WTC11 (cell line): Measurements from ENCODE around the gene BTBD9. TPM values are rescaled to one million over a fixed set of nuclear protein-coding genes. Genes with fewer than 3 reads are reported as not detected.

Source experiments
- ATAC-seq: fragments of 200-7000 bp; cut with Tn5 transposase; 2 replicates; pipeline ENCODE4 v1.10.0; 2021; ENCODE audit warnings: mild to moderate bottlenecking, moderate library complexity
- CTCF ChIA-PET: fragments of 300-600 bp; sonication (Branson Sonifier 250); formaldehyde crosslinking; loops from one replicate; lab custom pipeline; 2021; ENCODE audit warnings: antibody characterized with exemption; lab: Charles Lee
- POLR2A ChIA-PET: fragments of 350-600 bp; sonication (Branson Sonifier 250); formaldehyde crosslinking; loops from one replicate; lab custom pipeline; 2021; ENCODE audit warnings: antibody characterized with exemption; lab: Charles Lee
- DNase-seq: peaks from one replicate; pipeline ENCODE4 v3.0.0; 2021; ENCODE audit warnings: low spot score
- H3K27ac Mint-ChIP-seq: 2 replicates; pipeline ENCODE4 v1.8.0; 2021; ENCODE audit warnings: mixed read lengths
- H3K27me3 Mint-ChIP-seq: 2 replicates; pipeline ENCODE4 v1.8.0; 2021; ENCODE audit warnings: low read depth, mild to moderate bottlenecking, moderate library complexity, mixed read lengths
- H3K36me3 Mint-ChIP-seq: 2 replicates; pipeline ENCODE4 v1.8.0; 2021; ENCODE audit warnings: mixed read lengths
- H3K4me1 Mint-ChIP-seq: 2 replicates; pipeline ENCODE4 v1.8.0; 2022; ENCODE audit warnings: mixed read lengths
- H3K4me3 Mint-ChIP-seq: 2 replicates; pipeline ENCODE4 v1.8.0; 2021; ENCODE audit warnings: mild to moderate bottlenecking, moderate library complexity, mixed read lengths
- H3K9me3 Mint-ChIP-seq: 2 replicates; pipeline ENCODE4 v1.8.0; 2021; ENCODE audit warnings: mixed read lengths
- E2F4 ChIP-seq: sonication (generic); formaldehyde crosslinking; IDR thresholded peaks from 2 replicates; pipeline ENCODE4 v1.8.1; 2022; ENCODE audit warnings: low read depth, mild to moderate bottlenecking, moderate library complexity, missing genetic modification reagents, borderline replicate concordance
- E2F5 ChIP-seq: sonication (generic); formaldehyde crosslinking; IDR thresholded peaks from 2 replicates; pipeline ENCODE4 v1.8.1; 2022; ENCODE audit warnings: mild to moderate bottlenecking, moderate library complexity, missing genetic modification reagents
- FOXP1 ChIP-seq: sonication (generic); formaldehyde crosslinking; IDR thresholded peaks from 2 replicates; pipeline ENCODE4 v1.8.0; 2022; ENCODE audit warnings: missing genetic modification reagents, mild to moderate bottlenecking, moderate library complexity, borderline replicate concordance
- GABPB1 ChIP-seq: sonication (generic); formaldehyde crosslinking; IDR thresholded peaks from 2 replicates; pipeline ENCODE4 v1.8.1; 2023; ENCODE audit warnings: mild to moderate bottlenecking, missing genetic modification reagents
- MAX ChIP-seq: sonication (generic); formaldehyde crosslinking; IDR thresholded peaks from 2 replicates; pipeline ENCODE4 v1.8.0; 2022; ENCODE audit warnings: mild to moderate bottlenecking, missing genetic modification reagents
- NFYB ChIP-seq: sonication (generic); formaldehyde crosslinking; conservative IDR thresholded peaks from 2 replicates; pipeline ENCODE4 v1.8.0; 2022; ENCODE audit warnings: low read depth, missing genetic modification reagents
- NR3C1 ChIP-seq: sonication (generic); formaldehyde crosslinking; conservative IDR thresholded peaks from 2 replicates; pipeline ENCODE4 v1.8.1; 2023; ENCODE audit warnings: low read depth, mild to moderate bottlenecking, missing genetic modification reagents
- PRDM15 ChIP-seq: sonication (generic); formaldehyde crosslinking; IDR thresholded peaks from 2 replicates; pipeline ENCODE4 v1.8.0; 2022; ENCODE audit warnings: missing genetic modification reagents
- RORB ChIP-seq: fragments of 250-450 bp; sonication (Bioruptor Pico); IDR thresholded peaks from 2 replicates; pipeline ENCODE4 v1.9.0; 2021; ENCODE audit warnings: mild to moderate bottlenecking
- SMAD4 ChIP-seq: sonication (generic); formaldehyde crosslinking; IDR thresholded peaks from 2 replicates; pipeline ENCODE4 v1.8.0; 2022; ENCODE audit warnings: mild to moderate bottlenecking, missing genetic modification reagents
- STAT6 ChIP-seq: sonication (generic); formaldehyde crosslinking; conservative IDR thresholded peaks from 2 replicates; pipeline ENCODE4 v1.8.1; 2023; ENCODE audit warnings: mild to moderate bottlenecking, low read depth, missing genetic modification reagents, moderate library complexity
- ZNF219 ChIP-seq: sonication (generic); formaldehyde crosslinking; IDR thresholded peaks from 2 replicates; pipeline ENCODE4 v1.8.0; 2023; ENCODE audit warnings: missing genetic modification reagents, mild to moderate bottlenecking, borderline replicate concordance
- ZNF317 ChIP-seq: sonication (generic); formaldehyde crosslinking; IDR thresholded peaks from 2 replicates; pipeline ENCODE4 v1.8.1; 2023; ENCODE audit warnings: low read depth, mild to moderate bottlenecking, moderate library complexity, missing genetic modification reagents, borderline replicate concordance
- ZNF416 ChIP-seq: fragments of 250-450 bp; sonication (Bioruptor Pico); IDR thresholded peaks from 2 replicates; pipeline ENCODE4 v1.9.0; 2021; ENCODE audit warnings: mild to moderate bottlenecking, inconsistent platforms
- ZNF425 ChIP-seq: fragments of 250-450 bp; sonication (Bioruptor Pico); conservative IDR thresholded peaks from 2 replicates; pipeline ENCODE4 v1.9.0; 2021; ENCODE audit warnings: mild to moderate bottlenecking
- total RNA-seq: library from RNA; stranded (reverse); gene quantifications from 3 replicates; pipeline ENCODE4 v1.2.3, GENCODE V29; 2021

The BTBD9 gene
- total RNA-seq, 1 experiment from 2014 or later: 4.2 TPM

GRCh38 chr6:38445925-38446324, 193.8 kb downstream of the BTBD9 start (continued):
- TF ChIP-seq STAT6 (CRISPR knock-in tag): no peak
- TF ChIP-seq ZNF219: no peak
- TF ChIP-seq E2F5 (CRISPR knock-in tag): no peak

- no peak for ATAC-seq
- Mint-ChIP-seq H3K27me3 (no peaks in the 10 kb centered on the region), H3K4me1 (peaks cover 6% of the 10 kb centered on the region), H3K27ac (no peak overlapping the region), H3K9me3 (peaks cover 6% of the 10 kb centered on the region; the same call in 1 of the 2 replicates), H3K4me3 (no peak overlapping the region), H3K36me3 (no peaks in the 10 kb centered on the region)
- TF ChIP-seq RORB (CRISPR knock-in tag) (no peak), NR3C1 (CRISPR knock-in tag) (no peak), E2F4 (no peak), MAX (CRISPR knock-in tag) (no peak), SMAD4 (CRISPR knock-in tag) (no peak), ZNF416 (CRISPR knock-in tag) (no peak), ZNF317 (CRISPR knock-in tag) (no peak), NFYB (CRISPR knock-in tag) (no peak), FOXP1 (CRISPR knock-in tag) (no peak)
- ChIA-PET POLR2A (no interaction called here), CTCF (no interaction called here)
- DNase-seq: no peak
Measured at GRCh38 chr6:38445336-38445735, 194.4 kb downstream of the BTBD9 start.

- Mint-ChIP-seq H3K27me3 (no peaks in the 10 kb centered on the region), H3K4me3 (no peak overlapping the region), H3K27ac (no peak overlapping the region), H3K4me1 (peaks cover 6% of the 10 kb centered on the region), H3K36me3 (no peaks in the 10 kb centered on the region), H3K9me3 (no peaks in the 10 kb centered on the region)
- ATAC-seq (no peak), DNase-seq (no peak)
- ChIA-PET CTCF (no interaction called here), POLR2A (interaction anchor here (0.6 kb wide), 1 partner anchor 82 kb away, joined by 4 read pairs; no protein-coding TSS in a partner anchor)
- TF ChIP-seq RORB (CRISPR knock-in tag) (no peak), ZNF425 (CRISPR knock-in tag) (no peak), PRDM15 (CRISPR knock-in tag) (no peak), NFYB (CRISPR knock-in tag) (no peak), GABPB1 (CRISPR knock-in tag) (no peak)
Measured at GRCh38 chr6:38443352-38444144, 196.2 kb downstream of the BTBD9 start.
